Activated T-helper 1 cell treated with anti-CD3 and anti-CD28 coated beads, Interleukin-2, amount 50 U/mL, for 16 hours (primary cell): ENCODE measurements around the gene ACYP2.
"Not testable (repeated sequence)": the region's sequence is repeated elsewhere in the genome, so short reads cannot be mapped to it uniquely, and the experiment has no call there.

ENCODE experiments used
- DNase-seq, 2 donors: peaks; one replicate each; pipeline ENCODE4 v3.0.0-alpha.2; 2020; ENCODE audit warnings: low read depth in 1 of 2, low spot score in 1 of 2

Gene ACYP2

GRCh38 chr2:54262015-54262765 lies 146.8 kb downstream of the ACYP2 start:
- no peak for DNase-seq

DNA sequence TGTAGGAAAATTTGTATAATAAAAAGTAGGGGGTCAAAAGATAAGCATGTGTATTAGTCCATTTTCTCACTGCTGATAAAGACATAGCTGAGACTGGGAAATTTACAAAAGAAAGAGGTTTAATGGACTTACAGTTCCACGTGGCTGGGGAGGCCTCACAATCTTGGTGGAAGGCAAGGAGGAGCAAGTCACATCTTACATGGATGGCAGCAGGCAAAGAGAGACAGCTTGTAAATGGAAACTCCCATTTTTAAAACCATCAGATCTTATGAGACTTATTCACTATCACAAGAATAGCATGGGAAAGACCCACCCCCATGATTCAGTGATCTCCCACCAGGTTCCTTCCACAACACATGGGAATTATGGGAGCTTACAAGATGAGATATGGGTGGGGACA lies 149.7 kb downstream of the ACYP2 start:
- not testable (repeated sequence) for DNase-seq

DNA sequence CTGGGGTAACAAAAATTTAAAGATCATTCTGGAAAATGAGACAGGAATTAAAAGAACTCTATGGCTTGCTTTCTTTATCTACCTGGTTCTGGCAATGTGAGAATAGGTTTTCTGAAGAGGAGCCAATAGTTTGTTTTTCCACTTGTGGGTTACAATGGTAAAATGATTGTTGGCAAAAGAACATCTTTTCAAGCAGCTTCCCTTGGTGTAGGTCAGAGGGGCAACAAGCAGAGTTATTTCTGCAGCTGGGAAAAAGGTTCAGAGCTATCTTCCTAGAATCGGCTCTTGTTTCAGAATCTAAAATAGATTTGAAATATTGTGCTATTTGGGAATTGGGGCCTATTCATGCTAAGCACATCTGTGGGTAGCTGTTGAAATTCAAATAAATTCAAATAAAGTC lies 152.2 kb downstream of the ACYP2 start:
- no peak for DNase-seq

GRCh38 chr2:54271189-54271588 lies 155.8 kb downstream of the ACYP2 start:
- DNase-seq, result no peak

GRCh38 chr2:54271843-54272627 lies 156.6 kb downstream of the ACYP2 start:
- no peak for DNase-seq

- DNase-seq, result no peak
These were observed 159.4 kb downstream of the ACYP2 start for GRCh38 chr2:54274781-54275242.

- DNase-seq, result no peak
These were observed 160.1 kb downstream of the ACYP2 start for GRCh38 chr2:54275541-54275940.

- no peak for DNase-seq
These were observed 164.0 kb downstream of the ACYP2 start for GRCh38 chr2:54279385-54279784.

GRCh38 chr2:54284826-54285225 lies 169.4 kb downstream of the ACYP2 start:
- no peak for DNase-seq

DNA sequence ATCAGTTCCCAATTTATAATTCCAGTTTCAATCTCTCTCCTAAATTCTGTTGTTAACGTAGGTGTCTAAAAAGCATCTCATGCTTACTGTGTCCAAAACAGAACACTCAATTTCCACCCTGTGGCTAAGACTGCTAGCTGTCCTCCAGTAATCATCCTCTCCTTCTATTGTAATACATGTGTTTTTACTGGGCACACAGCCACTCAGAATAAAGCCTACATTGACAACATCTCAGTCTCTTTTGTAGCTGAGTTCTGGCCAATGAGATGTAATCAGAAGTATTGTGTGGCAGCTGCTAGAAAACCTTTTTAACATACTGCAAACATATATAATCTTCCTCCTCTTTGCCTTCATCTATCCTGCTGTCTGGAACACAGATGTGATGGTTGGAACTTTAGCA lies 170.0 kb downstream of the ACYP2 start:
- DNase-seq, result no peak

DNA sequence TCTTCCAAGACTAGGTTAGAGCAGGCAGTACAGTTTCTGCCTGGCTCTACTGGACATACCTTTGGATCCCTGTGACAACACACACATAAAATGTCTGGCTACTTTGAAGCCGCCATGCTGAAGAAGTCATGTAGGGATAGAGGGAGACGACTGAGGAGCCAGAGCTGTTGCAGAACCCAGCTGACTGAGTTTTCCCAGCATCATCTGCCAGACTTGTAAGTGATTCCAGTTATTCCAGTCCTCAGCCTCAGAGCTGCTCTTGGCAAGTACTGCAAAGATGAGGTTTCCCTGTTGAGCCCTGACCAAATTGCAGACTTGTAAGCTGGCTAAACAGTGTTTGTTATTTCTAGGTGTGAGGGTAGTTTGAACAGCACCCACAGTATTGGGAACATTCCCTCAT lies 172.1 kb downstream of the ACYP2 start:
- no peak for DNase-seq

- no peak for DNase-seq
These were observed 174.5 kb downstream of the ACYP2 start for GRCh38 chr2:54289917-54290316.

DNA sequence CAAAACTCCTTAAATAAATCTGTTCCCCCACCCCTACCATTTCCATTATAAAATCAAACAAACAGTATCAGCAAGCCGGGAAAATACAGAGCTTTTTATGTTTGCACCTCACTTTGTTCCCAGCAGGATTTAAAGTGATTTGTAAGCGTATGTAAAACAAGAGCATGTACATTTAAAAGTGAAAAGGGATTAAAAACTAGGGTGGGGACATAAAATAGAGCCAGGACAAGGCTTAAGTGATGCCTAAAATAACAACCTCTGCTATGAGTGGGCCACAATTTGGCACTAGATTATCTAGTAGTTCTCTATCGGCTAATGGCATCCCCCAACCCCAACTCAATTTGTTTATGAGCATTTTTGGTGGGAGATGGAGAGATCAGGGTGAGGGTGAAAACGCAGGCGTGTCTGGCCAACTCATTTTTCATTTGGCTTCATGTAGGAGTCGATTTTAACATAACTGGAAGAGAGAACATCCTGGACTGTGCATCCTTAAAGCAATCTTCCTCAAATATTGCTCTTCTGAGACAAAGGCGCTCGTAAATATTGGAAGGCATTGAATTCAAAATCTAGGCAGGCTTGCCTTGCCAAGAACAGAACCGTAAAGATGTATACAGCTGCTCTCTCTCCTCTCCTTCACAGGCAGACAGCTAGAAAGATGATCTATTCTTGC lies 175.1 kb downstream of the ACYP2 start:
- no peak for DNase-seq

GRCh38 chr2:54294665-54295064 lies 179.2 kb downstream of the ACYP2 start:
- DNase-seq, result not testable (repeated sequence)

DNA sequence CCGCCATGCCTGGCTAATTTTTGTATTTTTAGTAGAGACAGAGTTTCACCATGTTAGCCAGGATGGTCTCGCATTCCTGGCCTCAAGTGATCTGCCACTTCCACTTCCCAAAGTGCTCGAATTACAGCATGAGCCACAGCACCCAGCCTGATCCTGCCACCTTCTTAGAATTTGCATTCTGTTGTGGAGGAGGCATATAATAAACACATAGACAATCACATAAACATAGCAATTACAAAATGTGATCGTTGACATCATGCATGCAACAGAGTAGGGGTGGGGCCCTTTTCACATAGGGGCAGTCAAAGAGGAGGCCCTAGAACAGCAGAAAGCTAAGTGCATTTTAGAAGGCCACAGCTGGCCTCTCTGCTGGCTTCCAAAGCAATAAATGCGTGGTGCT lies 180.5 kb downstream of the ACYP2 start:
- DNase-seq, result no peak

- DNase-seq, result no peak
These were observed 183.1 kb downstream of the ACYP2 start for GRCh38 chr2:54298514-54298913.

DNA sequence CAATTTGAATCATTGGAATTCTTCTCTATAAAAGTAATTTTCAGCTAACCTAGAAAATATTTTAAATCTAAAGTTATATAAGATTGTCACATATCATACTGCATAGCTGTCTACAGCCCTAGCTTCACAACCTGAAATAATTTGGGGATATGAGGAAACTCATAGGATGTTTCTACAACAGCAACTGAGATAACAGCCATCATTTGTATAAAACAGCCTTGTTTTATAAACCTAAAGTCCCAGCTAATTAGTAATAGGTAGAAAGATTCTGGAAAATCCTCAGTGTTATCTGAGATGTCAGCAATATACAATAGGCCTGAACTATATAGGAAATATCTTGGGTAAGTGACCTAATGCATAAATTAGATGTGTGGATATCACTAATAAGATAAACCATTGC lies 188.2 kb downstream of the ACYP2 start:
- no peak for DNase-seq

DNA sequence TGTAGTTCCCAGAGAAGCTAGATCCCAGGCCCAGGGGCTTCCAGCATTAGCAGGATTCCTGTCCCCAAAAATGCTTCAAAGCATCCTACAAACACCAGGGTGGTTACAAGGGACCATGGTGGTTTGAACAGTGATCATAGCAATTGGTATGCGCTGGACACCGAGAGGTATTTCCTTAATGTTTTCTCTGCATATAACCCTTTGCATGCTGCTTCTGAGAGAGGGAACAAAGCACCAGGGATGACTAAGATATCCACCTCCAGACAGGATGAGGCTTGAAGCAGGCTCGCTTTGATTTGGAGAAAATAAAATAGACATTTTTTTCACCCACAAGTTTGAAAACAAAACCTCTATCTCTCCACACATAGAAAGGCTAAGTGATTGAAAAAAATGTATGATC lies 191.1 kb downstream of the ACYP2 start:
- DNase-seq, result no peak

DNA sequence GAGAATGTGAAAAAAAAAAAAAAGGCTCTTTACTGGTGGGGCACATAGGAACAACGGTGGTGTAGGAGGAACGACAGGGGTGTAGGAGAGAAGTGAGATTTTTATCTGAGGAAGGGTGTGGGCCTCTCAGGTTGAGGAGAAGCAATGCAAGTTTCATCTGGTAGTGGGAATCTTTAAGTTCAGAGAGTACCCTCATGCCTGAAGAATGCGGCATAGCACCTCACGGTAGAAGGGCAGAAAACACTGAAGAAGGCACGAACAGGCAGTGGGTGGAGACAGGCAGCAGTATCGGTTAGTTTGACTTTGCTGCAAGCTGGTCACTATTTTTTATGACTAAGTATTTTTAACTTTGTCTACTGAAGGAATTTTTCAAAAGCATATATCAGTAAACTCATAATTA lies 192.8 kb downstream of the ACYP2 start:
- DNase-seq, result no peak

DNA sequence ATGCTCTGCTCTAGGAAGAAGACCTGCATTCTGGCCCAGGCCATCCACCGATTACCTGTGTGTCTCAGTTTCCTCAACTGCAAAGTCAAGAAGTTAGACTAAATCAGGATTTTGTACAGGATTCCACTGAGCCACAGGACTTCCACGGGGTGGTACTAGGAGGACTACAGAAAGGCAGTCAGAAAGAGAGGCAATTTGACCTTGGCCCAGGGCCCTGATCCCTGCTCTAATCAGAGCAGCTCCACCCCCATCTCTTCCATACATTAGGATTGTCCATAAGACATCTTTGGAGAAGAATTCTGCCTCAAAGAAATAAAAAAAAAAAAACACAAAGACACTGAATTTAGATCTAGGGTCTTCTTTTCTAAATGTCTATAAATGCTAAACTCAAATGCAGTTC lies 193.4 kb downstream of the ACYP2 start:
- no peak for DNase-seq

- DNase-seq, result no peak
These were observed 194.9 kb downstream of the ACYP2 start for GRCh38 chr2:54310311-54310710.

DNA sequence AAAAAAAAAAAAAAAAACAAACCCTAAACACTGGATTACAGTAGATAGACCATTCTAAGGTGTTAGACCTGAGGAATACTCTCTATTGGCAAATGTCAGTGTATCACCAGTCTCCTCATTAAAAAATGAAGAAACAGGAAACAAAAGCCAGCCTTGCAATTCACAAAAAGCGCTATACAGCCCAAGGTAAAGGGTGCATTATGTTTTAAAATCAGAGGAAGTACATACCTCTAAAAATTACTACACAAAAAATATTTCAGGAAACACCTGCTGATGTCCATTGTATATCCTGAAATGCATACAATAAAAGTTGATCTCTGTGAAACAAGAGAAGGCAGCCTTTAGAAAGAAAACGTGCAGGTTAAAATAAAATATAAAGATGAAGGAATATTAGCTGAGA lies 195.5 kb downstream of the ACYP2 start:
- no peak for DNase-seq
